Right renal pelvis (tissue), 4 donors: ENCODE results near the gene PHETA1. TPM values are rescaled to one million over a fixed set of nuclear protein-coding genes. Genes with fewer than 3 reads are reported as not detected.
"Not testable (repeated sequence)": the region's sequence is repeated elsewhere in the genome, so short reads cannot be mapped to it uniquely, and the experiment has no call there.

Experiments
- DNase-seq, 4 donors: peaks; one replicate each; pipeline ENCODE4 v3.0.0-alpha.2; 2013; ENCODE audit warnings: low read depth in 4 of 4, low spot score in 3 of 4, missing footprints in 1 of 4
- polyA plus RNA-seq, 4 donors: library from polyadenylated mRNA; unstranded; fragments of 120-200 nt; gene quantifications; one replicate each; pipeline ENCODE4 v1.2.1, GENCODE V29; 2013; ENCODE audit not compliant: insufficient read length in 4 of 4

The PHETA1 gene
- polyA plus RNA-seq, 4 donors, result 12.8 to 16.1 (median 14.4) TPM

GRCh38 chr12:111377440-111377839 is 8.5 kb upstream of the PHETA1 start:
- DNase-seq, result no peak

DNA sequence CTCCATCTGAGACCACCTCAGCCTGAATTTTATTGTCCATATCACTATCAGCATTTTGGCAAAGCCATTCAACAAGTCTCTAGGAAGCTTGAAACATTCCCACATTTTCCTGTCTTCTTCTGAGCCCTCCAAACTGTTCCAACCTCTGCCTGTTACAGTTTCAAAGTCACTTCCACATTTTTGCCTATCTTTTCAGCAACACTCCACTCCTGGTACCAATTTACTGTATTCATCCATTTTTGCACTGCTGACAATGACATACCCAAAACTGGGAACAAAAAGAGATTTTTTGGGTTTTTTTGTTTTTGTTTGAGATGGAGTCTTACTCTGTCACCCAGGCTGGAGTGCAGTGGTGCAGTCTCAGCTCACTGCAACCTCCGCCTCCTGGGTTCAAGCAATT is 4.3 kb upstream of the PHETA1 start:
- not testable (repeated sequence) for DNase-seq

DNA sequence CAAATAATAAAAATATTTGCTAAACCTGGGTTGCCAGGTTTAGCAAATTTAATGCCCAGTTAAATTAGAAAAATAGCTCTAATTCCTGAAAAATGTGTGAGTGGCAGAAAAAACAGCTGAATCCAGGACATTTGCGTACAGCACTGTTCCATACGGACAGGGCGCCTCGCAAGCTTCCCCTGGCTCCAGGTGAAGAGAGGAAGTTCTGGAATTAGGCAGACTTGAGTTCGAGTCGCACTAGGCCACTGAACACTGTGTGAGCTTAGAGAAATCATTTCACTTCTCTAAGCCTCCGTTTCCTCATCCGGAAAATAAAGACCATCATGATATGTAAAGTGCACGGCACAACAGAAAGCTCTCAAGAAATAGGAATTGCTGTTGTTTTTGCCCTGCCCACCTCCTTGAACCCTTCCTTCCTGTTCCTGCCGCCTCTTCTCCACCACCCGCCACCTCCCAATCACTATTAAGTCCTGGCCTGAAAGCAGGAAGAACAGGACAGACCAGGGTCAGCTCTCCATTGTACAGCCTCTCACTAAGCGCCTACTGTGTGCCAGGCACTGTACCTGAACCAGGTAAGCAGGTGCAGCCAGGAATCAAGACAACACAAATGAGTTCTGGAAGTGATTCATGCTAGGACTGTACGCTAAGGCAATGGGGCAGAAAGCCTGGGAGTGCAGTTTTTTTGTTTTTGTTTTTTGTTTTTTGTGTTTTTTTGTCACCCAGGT is 763 bp upstream of the PHETA1 start:
- no peak for DNase-seq

DNA sequence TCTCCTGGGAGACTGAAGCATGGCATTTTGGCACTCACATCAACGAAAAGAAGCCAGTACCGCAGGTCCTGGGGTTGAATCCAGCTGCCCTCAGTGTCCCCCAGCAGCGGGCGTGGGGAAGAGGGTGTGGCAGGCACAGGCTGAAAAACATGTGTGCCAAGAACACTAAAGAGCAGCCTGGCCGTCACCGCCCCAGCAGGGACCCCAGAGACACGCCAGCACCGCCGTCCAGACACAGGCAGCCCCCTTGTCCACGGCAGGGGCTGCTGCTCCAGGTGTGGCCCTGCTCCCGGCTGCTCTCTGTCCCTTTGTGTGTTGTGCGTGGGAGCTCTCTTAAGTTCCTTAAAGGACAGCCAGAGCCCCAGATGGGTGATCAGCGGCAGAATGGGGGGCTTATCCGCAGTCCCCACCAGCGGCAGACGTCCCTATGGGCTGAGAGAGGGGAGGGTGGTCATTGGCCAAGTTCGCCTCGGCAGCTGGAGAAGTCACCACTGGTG is 556 bp downstream of the PHETA1 start:
- no peak for DNase-seq

- no peak for DNase-seq
Observed at GRCh38 chr12:111367661-111368221, 1.2 kb downstream of the PHETA1 start.

GRCh38 chr12:111366583-111366982 is 2.3 kb downstream of the PHETA1 start:
- DNase-seq, result no peak

- no peak for DNase-seq
Observed at GRCh38 chr12:111366075-111366474, 2.8 kb downstream of the PHETA1 start.

GRCh38 chr12:111363578-111363977 is 5.3 kb downstream of the PHETA1 start:
- DNase-seq, result no peak

- DNase-seq, result no peak
Observed at GRCh38 chr12:111362687-111363475, 6.0 kb downstream of the PHETA1 start.

DNA sequence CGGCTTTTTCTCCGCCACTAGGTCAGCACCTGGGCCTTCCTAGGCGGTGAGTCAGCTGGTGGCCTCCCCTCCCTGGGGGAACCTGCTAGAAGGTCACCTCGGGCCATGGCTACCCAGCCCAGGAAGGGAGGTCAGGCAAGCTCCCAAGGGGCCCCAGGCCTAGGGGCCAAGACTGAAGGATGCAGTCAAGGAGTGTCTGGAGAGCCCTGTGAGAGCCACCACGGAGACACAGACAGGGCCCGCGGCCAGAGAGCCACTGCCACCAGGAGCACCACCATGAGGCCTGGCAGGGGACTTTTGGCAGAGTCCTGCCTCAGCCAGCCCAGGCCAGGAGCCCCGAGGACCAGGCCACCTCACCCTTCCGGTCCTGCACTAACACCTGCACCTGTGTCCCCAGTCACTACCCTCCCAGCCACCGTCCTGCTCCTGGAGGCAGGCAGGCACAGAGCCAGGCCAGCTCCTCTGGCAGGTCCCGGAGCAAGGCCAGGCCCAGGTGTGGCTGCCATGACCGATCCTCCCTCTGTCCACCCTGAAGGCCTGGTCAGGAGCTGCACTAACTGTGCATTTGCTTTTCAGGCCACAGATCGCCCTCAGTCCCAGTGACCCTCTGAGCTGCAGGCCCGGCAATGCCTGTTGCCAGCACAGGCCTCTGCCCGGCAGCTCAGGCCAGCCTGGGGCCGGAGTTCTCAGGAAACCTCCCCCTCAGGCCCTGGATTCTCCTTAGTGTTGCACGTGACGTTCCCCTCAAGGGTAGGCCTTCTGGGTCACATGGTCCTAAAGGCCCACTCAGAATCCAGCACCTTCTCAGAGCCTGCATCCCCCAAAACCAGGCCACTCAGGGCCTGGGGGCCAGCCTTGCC is 6.9 kb downstream of the PHETA1 start:
- no peak for DNase-seq

GRCh38 chr12:111361073-111361716 is 7.7 kb downstream of the PHETA1 start:
- DNase-seq, result no peak

DNA sequence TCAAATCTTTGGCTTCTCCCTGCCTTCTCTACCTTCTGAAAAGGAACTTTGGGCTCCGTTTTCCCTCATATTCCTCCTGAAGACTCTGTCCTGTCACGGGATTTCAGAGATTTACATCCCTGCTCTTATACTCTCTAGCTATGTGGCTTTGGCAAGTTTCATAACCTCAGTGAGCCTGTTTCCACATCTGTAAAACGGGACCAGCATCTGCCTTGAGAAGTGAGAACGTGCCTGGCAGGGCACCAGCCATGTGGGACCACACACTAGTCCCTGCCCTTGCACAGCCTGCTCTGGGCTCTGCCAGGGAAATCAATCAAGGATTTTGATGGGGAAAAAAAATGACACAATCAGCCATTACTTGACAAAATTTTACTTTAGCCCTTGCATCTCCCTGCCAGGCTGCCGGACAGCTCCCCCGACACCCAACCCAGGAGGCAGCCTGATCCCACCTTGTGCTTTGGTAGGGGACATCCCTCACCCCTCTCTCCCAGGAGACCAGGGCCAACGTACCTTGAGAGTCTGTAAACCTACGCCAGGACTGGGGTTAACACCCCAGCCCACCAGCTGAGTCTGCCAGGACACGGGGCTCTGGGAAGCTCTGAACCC is 8.5 kb downstream of the PHETA1 start:
- DNase-seq, result no peak

- no peak for DNase-seq
Observed at GRCh38 chr12:111359914-111360276, 9.0 kb downstream of the PHETA1 start.

GRCh38 chr12:111359231-111359913 is 9.5 kb downstream of the PHETA1 start:
- DNase-seq, result no peak

DNA sequence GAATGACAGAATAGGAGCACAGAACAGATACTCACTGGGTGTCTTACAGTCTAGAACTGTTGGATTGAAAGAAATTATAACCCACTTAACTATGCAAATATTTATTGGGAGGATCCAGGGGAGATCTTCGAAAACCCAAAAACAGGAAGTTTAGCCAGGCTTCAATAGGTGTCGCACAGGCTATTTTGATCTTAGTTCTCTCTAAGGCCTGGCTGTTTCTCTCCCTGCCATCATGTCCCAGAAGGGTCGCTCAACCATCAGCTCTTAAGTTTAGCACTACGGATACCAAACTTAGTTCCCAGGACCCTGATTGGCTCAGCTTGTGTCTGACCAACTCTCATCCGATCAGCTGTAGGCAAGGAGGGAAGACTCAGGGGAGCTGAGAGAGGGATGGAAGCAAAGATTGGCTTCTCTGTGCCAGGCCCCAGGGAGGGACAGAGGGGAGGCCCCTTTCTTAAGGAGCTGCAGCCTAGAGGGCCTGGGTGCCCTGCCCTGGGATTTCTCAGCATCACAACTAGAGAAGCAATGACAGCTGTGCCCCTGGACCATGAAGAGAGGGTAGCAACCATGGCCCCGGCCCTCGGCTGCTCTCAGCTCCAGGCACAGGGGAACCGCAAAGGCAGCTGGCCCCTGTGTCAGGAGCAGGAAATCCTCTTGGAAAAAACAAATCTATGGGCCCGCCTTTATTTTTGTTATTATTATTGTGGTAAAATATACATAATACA is 13.5 kb downstream of the PHETA1 start:
- no peak for DNase-seq

DNA sequence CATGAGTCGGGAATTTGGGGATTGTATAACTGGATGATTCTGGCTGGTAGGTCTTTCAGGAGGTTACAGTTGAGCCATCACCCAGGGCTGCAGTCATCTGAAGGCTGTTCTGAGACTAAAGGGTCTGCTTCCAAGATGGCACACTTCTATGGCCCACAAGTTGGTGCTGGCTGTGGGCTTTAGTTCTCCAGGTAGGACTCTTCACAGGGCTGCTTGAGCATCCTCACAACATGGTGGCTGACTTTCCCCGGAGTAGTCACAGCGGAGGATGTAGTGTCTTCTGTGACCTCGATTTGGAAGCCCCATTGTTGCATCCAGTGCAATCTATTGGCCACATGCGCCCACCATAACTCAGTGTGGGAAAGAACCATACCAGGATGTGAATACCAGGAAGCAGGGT is 14.4 kb downstream of the PHETA1 start:
- DNase-seq, result no peak

GRCh38 chr12:111353603-111354295 is 15.1 kb downstream of the PHETA1 start:
- DNase-seq, result no peak

DNA sequence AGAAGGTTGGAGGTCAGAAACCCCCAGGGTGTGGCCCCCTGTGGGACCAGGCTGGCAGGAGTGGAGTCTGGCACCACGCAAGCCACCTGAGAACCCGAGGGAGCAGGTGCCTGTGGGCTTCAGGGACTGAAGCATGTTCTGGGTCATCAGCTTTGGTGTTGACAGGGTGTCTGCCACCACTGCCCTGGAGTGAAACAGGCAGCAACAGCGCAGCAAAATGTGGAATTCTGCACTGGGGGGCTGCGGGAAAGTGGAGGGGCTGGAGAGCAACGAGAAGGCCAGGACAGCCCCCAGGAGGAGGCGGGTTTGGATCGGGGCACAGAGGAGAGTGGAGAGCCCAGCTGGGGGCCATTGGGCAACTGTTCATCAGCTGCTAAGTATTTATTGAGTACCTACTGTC is 15.9 kb downstream of the PHETA1 start:
- no peak for DNase-seq
